GM10847 (cell line): Measurements from ENCODE around the gene GALNT18.

Experiments
- POLR2A ChIP-seq: IDR thresholded peaks from 2 replicates; pipeline ENCODE4 v1.6.1; 2011; ENCODE audit not compliant: insufficient read length; ENCODE audit errors: extremely low read depth

Gene GALNT18

DNA sequence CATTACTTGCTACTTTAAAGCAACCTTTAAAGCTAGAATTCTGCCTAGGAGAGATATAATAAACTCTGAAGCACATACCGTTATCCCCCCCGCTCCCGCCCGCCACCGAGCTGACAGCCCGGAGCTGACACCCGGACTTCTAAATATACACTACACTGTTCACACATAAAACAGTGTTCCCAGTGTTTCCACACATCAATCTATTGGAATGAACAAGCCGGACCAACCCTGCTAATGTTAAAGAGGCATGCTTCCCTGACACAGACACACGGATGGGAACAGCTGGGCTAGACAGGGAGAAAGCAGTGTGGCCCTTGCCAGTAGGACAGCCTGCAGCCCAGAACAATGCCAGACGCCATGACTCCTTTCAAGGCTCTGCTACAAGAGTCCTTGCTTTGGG is 160.3 kb downstream of the GALNT18 start:
- no peak for TF ChIP-seq POLR2A

GRCh38 chr11:11459578-11459977 is 162.2 kb downstream of the GALNT18 start:
- no peak for TF ChIP-seq POLR2A

GRCh38 chr11:11458485-11458884 is 163.3 kb downstream of the GALNT18 start:
- TF ChIP-seq POLR2A = no peak

- TF ChIP-seq POLR2A = no peak
Observed at GRCh38 chr11:11458001-11458400, 163.8 kb downstream of the GALNT18 start.

DNA sequence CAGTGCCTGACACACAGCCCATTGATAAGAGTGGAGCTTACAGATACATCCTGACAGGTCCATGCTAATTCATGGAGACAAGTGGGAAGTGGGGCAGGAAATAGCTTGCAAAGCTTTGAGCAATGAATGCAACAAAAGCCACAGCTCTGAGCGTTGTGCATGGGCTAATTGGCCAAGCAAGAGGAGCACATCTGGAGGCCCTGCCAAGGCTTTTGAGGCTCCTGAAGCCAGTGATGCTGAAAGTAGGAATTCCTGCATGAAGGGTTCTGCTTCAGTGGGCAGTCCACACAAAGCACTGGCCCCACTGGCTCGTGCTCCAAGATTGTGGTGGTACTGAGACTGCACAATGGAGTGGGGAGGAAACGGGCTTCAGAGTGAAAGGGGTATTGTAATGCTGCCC is 164.9 kb downstream of the GALNT18 start:
- TF ChIP-seq POLR2A = no peak

DNA sequence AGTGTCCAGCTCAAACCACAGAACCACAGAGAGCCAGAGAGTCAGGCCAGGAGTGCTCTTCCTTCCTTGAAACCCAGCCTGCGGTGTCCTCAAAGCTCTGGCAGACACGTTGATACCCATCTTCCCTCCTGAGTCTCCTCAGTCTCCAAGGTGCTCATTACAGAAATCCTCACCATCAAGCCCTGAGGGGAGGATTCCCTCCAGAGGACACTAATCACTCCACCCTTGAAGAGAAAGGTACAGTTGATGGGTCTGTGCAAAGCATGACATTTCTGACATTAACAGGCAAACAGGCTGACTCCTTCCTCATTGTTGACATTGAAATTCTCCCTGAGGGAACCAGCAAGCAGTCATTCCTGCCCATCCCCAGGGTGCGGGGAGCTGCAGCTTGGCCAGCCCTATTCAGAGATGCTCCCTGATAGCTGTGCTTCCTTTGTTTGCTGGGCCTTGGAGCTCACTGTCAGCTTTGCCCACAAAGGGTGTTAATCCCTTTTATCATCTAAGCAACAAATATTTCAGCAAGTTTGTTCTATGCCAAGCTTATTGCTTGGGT is 167.1 kb downstream of the GALNT18 start:
- no peak for TF ChIP-seq POLR2A

GRCh38 chr11:11451501-11452005 is 170.3 kb downstream of the GALNT18 start:
- no peak for TF ChIP-seq POLR2A

DNA sequence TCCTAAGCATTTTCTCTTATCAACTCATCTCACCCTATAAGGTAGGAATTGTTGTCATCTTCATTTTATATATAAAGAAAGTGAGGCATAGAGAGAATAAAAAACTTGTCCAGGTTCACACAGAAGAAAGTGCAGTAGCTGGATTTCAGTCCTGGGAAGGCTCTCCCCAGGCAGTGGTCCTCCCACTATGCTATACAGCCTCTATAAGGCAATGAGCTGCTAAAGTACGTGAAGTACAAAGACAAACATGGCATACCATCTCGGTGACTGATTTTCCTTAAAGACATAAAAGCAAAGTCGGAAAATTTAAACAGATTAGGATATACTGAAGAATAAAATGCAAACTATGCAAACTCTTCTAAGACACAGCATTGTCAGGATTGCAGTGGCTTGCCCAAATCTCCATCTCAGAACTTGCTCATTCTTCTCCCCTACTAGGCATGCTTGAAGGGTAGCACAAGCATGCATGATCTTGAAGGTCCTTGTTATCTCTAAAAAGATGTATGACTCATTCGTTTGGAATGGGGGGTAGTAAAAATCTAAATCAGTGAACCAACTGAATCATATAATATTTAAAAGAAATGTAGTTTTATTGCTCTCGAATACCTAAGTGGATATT is 171.0 kb downstream of the GALNT18 start:
- TF ChIP-seq POLR2A = no peak

DNA sequence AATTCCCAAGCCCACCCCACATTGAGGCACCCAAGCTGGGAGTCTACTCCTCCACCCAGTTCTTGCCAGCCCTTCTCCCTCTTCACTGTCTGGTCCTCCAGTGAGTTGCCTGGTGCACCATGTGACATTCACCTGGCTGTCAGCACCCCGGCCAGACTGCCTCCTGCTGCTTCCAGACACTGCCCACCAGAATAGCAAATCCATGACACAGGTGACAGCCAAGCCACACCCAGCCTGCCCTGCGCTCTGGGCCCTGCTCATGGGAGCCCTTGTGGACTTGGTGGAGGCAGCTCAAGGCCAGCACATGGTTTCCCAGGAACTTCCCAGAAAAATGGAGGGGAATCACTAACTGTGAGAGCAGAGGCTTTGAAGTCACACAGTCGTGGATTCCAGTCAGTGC is 172.5 kb downstream of the GALNT18 start:
- no peak for TF ChIP-seq POLR2A

- TF ChIP-seq POLR2A = no peak
Observed at GRCh38 chr11:11448626-11449025, 173.2 kb downstream of the GALNT18 start.

- no peak for TF ChIP-seq POLR2A
Observed at GRCh38 chr11:11446967-11447366, 174.8 kb downstream of the GALNT18 start.

- no peak for TF ChIP-seq POLR2A
Observed at GRCh38 chr11:11446564-11446963, 175.2 kb downstream of the GALNT18 start.

DNA sequence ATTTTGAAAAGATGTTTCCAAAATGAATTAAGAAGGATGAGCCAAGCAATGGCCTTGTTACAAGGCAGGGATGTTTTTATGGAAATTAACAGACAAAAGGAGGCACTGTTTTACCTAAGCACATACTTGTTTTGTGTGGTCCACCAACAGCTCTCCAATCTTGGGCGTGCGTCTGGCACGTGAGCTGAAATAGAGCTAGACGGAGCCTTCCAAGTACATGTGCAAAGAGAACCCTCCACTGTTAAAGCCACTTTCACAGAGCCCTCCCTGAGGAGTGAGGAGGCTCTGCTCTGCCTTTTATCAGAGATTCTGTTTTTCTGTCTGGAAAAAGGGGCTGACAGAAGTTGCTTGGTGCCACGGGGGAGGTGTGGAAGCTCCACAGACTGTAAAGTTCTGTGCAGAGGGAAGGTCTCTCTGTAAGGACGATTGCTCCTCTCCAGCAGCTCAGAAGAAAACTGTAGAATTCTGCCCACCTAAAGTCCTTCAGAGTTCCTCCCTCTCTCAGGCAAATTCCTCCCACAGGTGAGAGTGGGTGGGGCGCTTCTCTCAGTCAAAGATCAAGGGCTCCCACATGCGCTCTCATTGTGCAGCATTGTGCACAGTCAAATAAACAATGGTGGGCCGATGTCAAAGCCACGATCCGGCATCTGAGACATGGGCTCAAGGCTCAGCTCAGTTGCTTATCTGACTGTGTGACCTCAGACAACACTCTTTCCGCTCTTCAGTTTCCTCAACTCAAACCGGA is 176.2 kb downstream of the GALNT18 start:
- TF ChIP-seq POLR2A = no peak

GRCh38 chr11:11444804-11445131 is 177.0 kb downstream of the GALNT18 start:
- no peak for TF ChIP-seq POLR2A

- TF ChIP-seq POLR2A = no peak
Observed at GRCh38 chr11:11444027-11444803, 177.6 kb downstream of the GALNT18 start.

- TF ChIP-seq POLR2A = no peak
Observed at GRCh38 chr11:11442791-11443190, 179.0 kb downstream of the GALNT18 start.

DNA sequence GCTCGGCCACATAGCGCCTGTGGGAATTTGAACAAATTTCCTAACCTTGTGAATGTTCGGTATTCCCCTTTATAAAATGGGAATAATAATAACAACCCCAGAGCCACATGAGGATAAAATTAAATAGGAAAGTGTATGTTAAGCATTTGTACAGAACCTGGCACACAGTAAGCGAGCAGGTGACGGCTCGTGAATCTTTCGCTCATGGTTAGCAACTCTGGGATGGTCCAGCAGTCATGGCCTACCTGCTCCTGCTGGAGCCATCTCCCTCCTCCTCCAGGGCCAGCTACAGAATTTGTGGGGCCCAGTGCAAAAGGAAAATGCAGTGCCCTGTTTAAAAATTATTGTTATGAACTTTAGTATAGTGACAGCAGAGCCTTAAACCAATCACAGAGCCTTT is 180.3 kb downstream of the GALNT18 start:
- no peak for TF ChIP-seq POLR2A
